Stimulated activated CD8-positive, alpha-beta memory T cell treated with anti-CD3 and anti-CD28 coated beads, Interleukin-7, amount 100 ng/mL, for 1 hour (primary cell): ENCODE data around the gene CEPT1.

Experiments used
- DNase-seq, 2 donors: peaks; one replicate each; pipeline ENCODE4 v3.0.0-alpha.2; 2020; ENCODE audit warnings: low read depth in 2 of 2

The CEPT1 gene

GRCh38 chr1:111145963-111146768 lies 6.1 kb downstream of the CEPT1 start:
- no peak for DNase-seq

- DNase-seq: no peak
Observed at GRCh38 chr1:111147948-111148347, 7.9 kb downstream of the CEPT1 start.

GRCh38 chr1:111148376-111148881 lies 8.4 kb downstream of the CEPT1 start:
- no peak for DNase-seq

GRCh38 chr1:111151838-111152237 lies 11.8 kb downstream of the CEPT1 start:
- DNase-seq: no peak

GRCh38 chr1:111154021-111154999 lies 14.3 kb downstream of the CEPT1 start:
- DNase-seq: no peak

- no peak for DNase-seq
Observed at GRCh38 chr1:111157431-111157830, 17.4 kb downstream of the CEPT1 start.

- DNase-seq: no peak
Observed at GRCh38 chr1:111161843-111162487, 21.9 kb downstream of the CEPT1 start.

- no peak for DNase-seq
Observed at GRCh38 chr1:111162488-111162880, 22.5 kb downstream of the CEPT1 start.

GRCh38 chr1:111163363-111163762 lies 23.3 kb downstream of the CEPT1 start:
- DNase-seq: no peak

- no peak for DNase-seq
Observed at GRCh38 chr1:111164151-111164550, 24.1 kb downstream of the CEPT1 start.

- DNase-seq: no peak
Observed at GRCh38 chr1:111172463-111172862, 32.4 kb downstream of the CEPT1 start.

GRCh38 chr1:111174070-111174469 lies 34.0 kb downstream of the CEPT1 start:
- no peak for DNase-seq

GRCh38 chr1:111175349-111175748 lies 35.3 kb downstream of the CEPT1 start:
- DNase-seq: no peak

GRCh38 chr1:111176678-111177077 lies 36.7 kb downstream of the CEPT1 start:
- no peak for DNase-seq

GRCh38 chr1:111179968-111180533 lies 40.0 kb downstream of the CEPT1 start:
- no peak for DNase-seq

GRCh38 chr1:111182052-111182451 lies 42.0 kb downstream of the CEPT1 start:
- DNase-seq: no peak

- no peak for DNase-seq
Observed at GRCh38 chr1:111183308-111184069, 43.5 kb downstream of the CEPT1 start.

GRCh38 chr1:111184663-111185062 lies 44.6 kb downstream of the CEPT1 start:
- no peak for DNase-seq

- DNase-seq: no peak
Observed at GRCh38 chr1:111190931-111191451, 51.0 kb downstream of the CEPT1 start.

- no peak for DNase-seq
Observed at GRCh38 chr1:111191496-111191895, 51.5 kb downstream of the CEPT1 start.

- no peak for DNase-seq
Observed at GRCh38 chr1:111192074-111192473, 52.1 kb downstream of the CEPT1 start.
